Gastroesophageal sphincter (tissue), 4 donors: ENCODE results near the gene BMP2K. TPM values are rescaled to one million over a fixed set of nuclear protein-coding genes. Genes with fewer than 3 reads are reported as not detected.

ENCODE experiments used
- ATAC-seq: fragments of 150-250 bp; one replicate; pipeline ENCODE4 v1.9.1; 2016; ENCODE audit warnings: mild to moderate bottlenecking, moderate library complexity
- H3K27ac ChIP-seq, 4 donors: fragments of 200-600 bp; sonication (generic) in 3 of 4; 1 replicate in 3 of 4; 2 replicates in 1 of 4; pipeline ENCODE4 v1.5.1; 2016 to 2019
- H3K27me3 ChIP-seq: fragments of 200-600 bp; sonication (generic); one replicate; pipeline ENCODE4 v1.5.1; 2019
- H3K36me3 ChIP-seq, 2 donors: fragments of 200-600 bp; sonication (generic); one replicate each; pipeline ENCODE4 v1.5.1; 2019; ENCODE audit warnings: control low read depth in 1 of 2
- H3K4me1 ChIP-seq, 3 donors: fragments of 200-600 bp; sonication (generic); 1 replicate in 2 of 3; 2 replicates in 1 of 3; pipeline ENCODE4 v1.5.1; 2016 to 2019; ENCODE audit warnings: control low read depth in 2 of 3
- H3K4me3 ChIP-seq, 2 donors: fragments of 200-600 bp; sonication (generic); one replicate each; pipeline ENCODE4 v1.5.1; 2019; ENCODE audit warnings: mild to moderate bottlenecking in 1 of 2, moderate library complexity in 1 of 2
- H3K9me3 ChIP-seq, 3 donors: fragments of 200-600 bp; sonication (generic); one replicate each; pipeline ENCODE4 v1.5.1; 2017 to 2019; ENCODE audit warnings: control low read depth in 2 of 3
- CTCF ChIP-seq, 4 experiments: fragments of 200-600 bp in 2 of 4; fragments of 450-650 bp in 2 of 4; sonication (generic) in 1 of 4; IDR thresholded peaks; one replicate each; pipeline ENCODE4 v1.5.1; 2017 to 2019; ENCODE audit warnings: antibody characterized with exemption in 4 of 4, mild to moderate bottlenecking in 2 of 4, moderate library complexity in 2 of 4
- EP300 ChIP-seq: sonication (generic); formaldehyde crosslinking; IDR thresholded peaks from one replicate; pipeline ENCODE4 v1.6.1; 2017; ENCODE audit warnings: antibody characterized with exemption, mild to moderate bottlenecking
- POLR2A ChIP-seq, 2 donors: fragments of 450-650 bp; IDR thresholded peaks; one replicate each; pipeline ENCODE4 v1.6.1; 2017; ENCODE audit warnings: antibody characterized with exemption in 2 of 2, mild to moderate bottlenecking in 2 of 2, moderate library complexity in 1 of 2
- POLR2AphosphoS5 ChIP-seq: sonication (generic); formaldehyde crosslinking; IDR thresholded peaks from one replicate; pipeline ENCODE4 v1.6.1; 2017; ENCODE audit warnings: antibody characterized with exemption
- WGBS, 2 donors: methylation state at CpG; one replicate each; pipeline ENCODE4 v1.1.5; 2018; ENCODE audit warnings: low coverage in 1 of 2; 5-methylcytosine and 5-hydroxymethylcytosine counted together
- total RNA-seq, 4 donors: library from RNA; depleted of rRNA; stranded (reverse); fragments of >200 nt; gene quantifications; one replicate each; pipeline ENCODE4 v1.1.0, GENCODE V29; 2016

Gene BMP2K
- total RNA-seq, 4 donors from 2014 or later, result 44.6 to 70.5 (median 48.7) TPM

- Histone ChIP-seq H3K27me3 (no peaks in the 10 kb centered on the region), H3K36me3 (peaks cover 0 to 3% of the 10 kb centered on the region in 2 donors)
- 83 to 90% methylated on average over 2 to 7 of the region's 7 CpGs for WGBS, 2 donors
These were observed 34.0 kb downstream of the BMP2K start for GRCh38 chr4:78809928-78810835.

GRCh38 chr4:78811034-78811433 is 34.9 kb downstream of the BMP2K start:
- WGBS, 2 donors, result 69 to 72% methylated on average over 2 of the region's 2 CpGs
- H3K27ac ChIP-seq, result no peak overlapping the region
- ATAC-seq, result no peak

More at GRCh38 chr4:78809928-78810835, 34.0 kb downstream of the BMP2K start:
- ATAC-seq, result no peak
- Histone ChIP-seq H3K4me1 (peaks cover 0 to 20% (median 0%) of the 10 kb centered on the region in 3 donors), H3K4me3 (no peak overlapping the region), H3K27ac (no peak overlapping the region), H3K9me3 (peaks cover 0 to 12% (median 0%) of the 10 kb centered on the region in 3 donors)
- TF ChIP-seq CTCF (IDR thresholded peaks at IDR 0.05) (no peak), POLR2AphosphoS5 (no peak), POLR2A (IDR thresholded peaks at IDR 0.05) (no peak), EP300 (no peak)

GRCh38 chr4:78818530-78819079 is 42.5 kb downstream of the BMP2K start:
- Histone ChIP-seq H3K36me3 (no peaks in the 10 kb centered on the region), H3K9me3 (no peaks in the 10 kb centered on the region), H3K4me1 (no peaks in the 10 kb centered on the region), H3K27ac (no peak overlapping the region), H3K4me3 (no peak overlapping the region), H3K27me3 (no peaks in the 10 kb centered on the region)
- no peak for TF ChIP-seq CTCF (IDR thresholded peaks at IDR 0.05)
- TF ChIP-seq POLR2A (IDR thresholded peaks at IDR 0.05), result no peak
- TF ChIP-seq EP300, result no peak
- TF ChIP-seq POLR2AphosphoS5, result no peak
- 79 to 89% methylated on average over 4 of the region's 4 CpGs for WGBS, 2 donors
- no peak for ATAC-seq

More at GRCh38 chr4:78811034-78811433, 34.9 kb downstream of the BMP2K start:
- TF ChIP-seq EP300 (no peak), POLR2A (IDR thresholded peaks at IDR 0.05) (no peak), CTCF (IDR thresholded peaks at IDR 0.05) (no peak), POLR2AphosphoS5 (no peak)
- Histone ChIP-seq H3K36me3 (peaks cover 0 to 3% of the 10 kb centered on the region in 2 donors), H3K27me3 (no peaks in the 10 kb centered on the region), H3K4me3 (no peak overlapping the region), H3K9me3 (peaks cover 0 to 12% (median 0%) of the 10 kb centered on the region in 3 donors), H3K4me1 (peaks cover 0 to 20% (median 0%) of the 10 kb centered on the region in 3 donors)

GRCh38 chr4:78824001-78824400 is 47.9 kb downstream of the BMP2K start:
- Histone ChIP-seq H3K9me3 (no peaks in the 10 kb centered on the region), H3K27ac (no peak overlapping the region), H3K4me3 (no peak overlapping the region), H3K27me3 (no peaks in the 10 kb centered on the region), H3K36me3 (peaks cover 6 to 29% of the 10 kb centered on the region in 2 donors), H3K4me1 (no peaks in the 10 kb centered on the region)
- 93% methylated on average over 1 of the region's 1 CpG; no CpG with 5 or more reads in 1 of the 2 donors for WGBS, 2 donors
- no peak for ATAC-seq
- TF ChIP-seq CTCF (IDR thresholded peaks at IDR 0.05), result no peak
- TF ChIP-seq POLR2AphosphoS5, result no peak
- TF ChIP-seq POLR2A (IDR thresholded peaks at IDR 0.05), result no peak
